SK-N-MC (cell line): ENCODE data around the gene DLG5.

Source experiments
- EZH2 ChIP-seq: fragments of 200-600 bp; sonication (generic); IDR thresholded peaks from one replicate; pipeline ENCODE4 v1.6.1; 2017; ENCODE audit warnings: antibody characterized with exemption
- FOXP2 ChIP-seq: optimal IDR thresholded peaks from 2 replicates; pipeline ENCODE3; 2011; ENCODE audit warnings: mild to moderate bottlenecking, moderate library complexity; ENCODE audit not compliant: insufficient read depth; ENCODE audit errors: extremely low read length, control extremely low read depth
- POLR2AphosphoS5 ChIP-seq: IDR thresholded peaks from 2 replicates; pipeline ENCODE4 v1.6.1; 2012; ENCODE audit warnings: mild to moderate bottlenecking, low read depth, low read length, borderline replicate concordance

DNA sequence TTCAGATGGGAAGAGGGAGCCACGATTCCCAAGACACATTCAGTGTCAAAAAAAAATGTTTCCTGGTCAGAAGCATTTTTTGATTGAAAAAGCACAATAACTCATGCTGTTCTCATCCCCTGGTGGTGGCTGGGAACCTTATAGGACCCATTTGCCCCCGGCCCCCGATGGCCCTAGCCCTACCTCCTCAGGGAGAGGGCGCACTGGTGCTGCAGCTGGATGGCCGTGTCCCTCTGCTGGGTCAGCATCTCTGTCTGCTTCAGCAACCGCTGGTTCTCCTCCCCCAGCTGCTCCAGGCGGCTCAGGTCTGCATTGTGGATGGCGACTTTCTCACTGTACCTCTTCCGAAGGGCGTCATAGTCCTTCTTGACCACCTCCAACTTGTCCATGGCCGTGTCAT, 83.3 kb downstream of the DLG5 start:
- no peak for TF ChIP-seq EZH2
- TF ChIP-seq POLR2AphosphoS5 = no peak
- no peak for TF ChIP-seq FOXP2
